ENCODE measurements around the gene LHX1. TPM values are rescaled to one million over a fixed set of nuclear protein-coding genes. Genes with fewer than 3 reads are reported as not detected.

The LHX1 gene
- total RNA-seq, 2 experiments from 2014 or later, result not detected

GRCh38 chr17:36939802-36940312 is 2.6 kb downstream of the LHX1 start:
- no peaks in the 10 kb centered on the region for H4K20me1 ChIP-seq (ENCODE audit: insufficient read depth, low read length)
- H3K4me3 ChIP-seq (ENCODE audit: low read depth, low read length, poor library complexity, severe bottlenecking), result no peak overlapping the region
- no peak for DNase-seq (ENCODE audit: low spot score)
- ChIA-PET POLR2A (no interaction called here), CTCF (ENCODE audit: unreplicated experiment) (no interaction called here)
- no peaks in the 10 kb centered on the region for H3K9me3 ChIP-seq (ENCODE audit: low read length)
- no peaks in the 10 kb centered on the region for H3K36me3 ChIP-seq (ENCODE audit: insufficient read depth, low read length)
- no TSS peak for BruUV-seq (replicated peaks)
- H3K79me2 ChIP-seq (ENCODE audit: insufficient read depth, low read depth, low read length), result no peaks in the 10 kb centered on the region
- H2AFZ ChIP-seq (ENCODE audit: low read length), result no peak overlapping the region
- H3K9me2 ChIP-seq (ENCODE audit: insufficient read depth, low read length), result no peaks in the 10 kb centered on the region
- H3K4me1 ChIP-seq (ENCODE audit: insufficient read depth, low read length, poor library complexity, severe bottlenecking), result no peaks in the 10 kb centered on the region
- intact Hi-C loops (cut with micrococcal nuclease; ENCODE audit: unreplicated experiment), result no loop called here
- no peak overlapping the region for H3K4me2 ChIP-seq (ENCODE audit: low read length)
- TF ChIP-seq EZH2phosphoT487 (IDR thresholded peaks at IDR 0.05; ENCODE audit: borderline replicate concordance, low read depth, low read length) (no peak), CTCF (conservative IDR thresholded peaks at IDR 0.05; ENCODE audit: low read length) (no peak)
- no peak overlapping the region for H3K27ac ChIP-seq (ENCODE audit: low read depth, low read length, poor library complexity, severe bottlenecking)

GRCh38 chr17:36940313-36941264 is 3.3 kb downstream of the LHX1 start:
- H3K9me3 ChIP-seq (ENCODE audit: low read length), result no peaks in the 10 kb centered on the region
- TF ChIP-seq CTCF (conservative IDR thresholded peaks at IDR 0.05; ENCODE audit: low read length) (no peak), EZH2phosphoT487 (IDR thresholded peaks at IDR 0.05; ENCODE audit: borderline replicate concordance, low read depth, low read length) (no peak)
- no peak overlapping the region for H2AFZ ChIP-seq (ENCODE audit: low read length)
- no peaks in the 10 kb centered on the region for H3K79me2 ChIP-seq (ENCODE audit: insufficient read depth, low read depth, low read length)
- no peak overlapping the region for H3K27ac ChIP-seq (ENCODE audit: low read depth, low read length, poor library complexity, severe bottlenecking)
- no peaks in the 10 kb centered on the region for H3K36me3 ChIP-seq (ENCODE audit: insufficient read depth, low read length)
- no peaks in the 10 kb centered on the region for H3K4me1 ChIP-seq (ENCODE audit: insufficient read depth, low read length, poor library complexity, severe bottlenecking)
- BruUV-seq (replicated peaks), result no TSS peak
- intact Hi-C loops (cut with micrococcal nuclease; ENCODE audit: unreplicated experiment), result no loop called here
- H4K20me1 ChIP-seq (ENCODE audit: insufficient read depth, low read length), result no peaks in the 10 kb centered on the region
- POLR2A ChIA-PET, result no interaction called here
- no peak for DNase-seq (ENCODE audit: low spot score)
- CTCF ChIA-PET (ENCODE audit: unreplicated experiment), result no interaction called here
- no peak overlapping the region for H3K4me3 ChIP-seq (ENCODE audit: low read depth, low read length, poor library complexity, severe bottlenecking)
- no peaks in the 10 kb centered on the region for H3K9me2 ChIP-seq (ENCODE audit: insufficient read depth, low read length)
- no peak overlapping the region for H3K4me2 ChIP-seq (ENCODE audit: low read length)

Data from OCI-LY7 (cell line).